MM.1S (cell line): ENCODE results near the gene STRIP2.

Source experiments
- CTCF ChIP-seq: fragments of 300-600 bp; sonication (generic); IDR thresholded peaks from 2 replicates; pipeline ENCODE4 v1.5.1; 2016; ENCODE audit warnings: antibody characterized with exemption, low read length, mixed read lengths
- EZH2 ChIP-seq: fragments of 300-600 bp; sonication (generic); optimal IDR thresholded peaks from 2 replicates; pipeline ENCODE3; 2017; ENCODE audit warnings: low read depth, mild to moderate bottlenecking, antibody characterized with exemption, low read length, mixed read lengths
- EZH2phosphoT487 ChIP-seq: fragments of 300-600 bp; sonication (generic); IDR thresholded peaks from 2 replicates; pipeline ENCODE4 v1.6.1; 2018; ENCODE audit warnings: antibody characterized with exemption, low read length

GRCh38 chr7:129394101-129394500 lies 40.1 kb upstream of the STRIP2 start:
- TF ChIP-seq CTCF (no peak), EZH2phosphoT487 (no peak), EZH2 (no peak)
